ENCODE measurements around the gene MED9. TPM values are rescaled to one million over a fixed set of nuclear protein-coding genes. Genes with fewer than 3 reads are reported as not detected.
"Not testable (repeated sequence)": the region's sequence is repeated elsewhere in the genome, so short reads cannot be mapped to it uniquely, and the experiment has no call there.

MED9 gene
- total RNA-seq, 4 donors from 2014 or later = 8.3 to 14.4 (median 11.4) TPM

- Histone ChIP-seq H3K27me3 (peaks cover 0 to 21% (median 0%) of the 10 kb centered on the region in 4 donors), H3K9me3 (no peaks in the 10 kb centered on the region), H3K4me1 (no peaks in the 10 kb centered on the region), H3K27ac (replicated peaks in 1 of 4) (no peak overlapping the region), H3K4me3 (no peak overlapping the region), H3K36me3 (no peaks in the 10 kb centered on the region)
- WGBS = 88% methylated on average over 4 of the region's 4 CpGs
- DNase-seq (ENCODE audit: extremely low spot score) = no peak
- intact Hi-C loops (cut with DNase I) = no loop called here
- TF ChIP-seq POLR2AphosphoS5 (IDR thresholded peaks at IDR 0.05) = no peak
- no peak for TF ChIP-seq EP300 (IDR thresholded peaks at IDR 0.05)
- no peak for TF ChIP-seq POLR2A (IDR thresholded peaks at IDR 0.05; ENCODE audit: low read depth)
- no peak for TF ChIP-seq CTCF (IDR thresholded peaks at IDR 0.05)
Measured at GRCh38 chr17:17460038-17460437, 16.8 kb upstream of the MED9 start.

- no peaks in the 10 kb centered on the region for H3K36me3 ChIP-seq
- intact Hi-C loops (cut with DNase I) = no loop called here
- no peak overlapping the region for H3K4me3 ChIP-seq
- H3K4me1 ChIP-seq = no peaks in the 10 kb centered on the region
- 82% methylated on average over 9 of the region's 15 CpGs for WGBS
- H3K27me3 ChIP-seq = peaks cover 0 to 23% (median 0%) of the 10 kb centered on the region in 4 donors
- TF ChIP-seq CTCF (IDR thresholded peaks at IDR 0.05) = no peak
- no peak for TF ChIP-seq POLR2AphosphoS5 (IDR thresholded peaks at IDR 0.05)
- no peak for TF ChIP-seq POLR2A (IDR thresholded peaks at IDR 0.05; ENCODE audit: low read depth)
- TF ChIP-seq EP300 (IDR thresholded peaks at IDR 0.05) = no peak
- H3K27ac ChIP-seq (replicated peaks in 1 of 4) = no peak overlapping the region
- H3K9me3 ChIP-seq = no peaks in the 10 kb centered on the region
- no peak for DNase-seq (ENCODE audit: extremely low spot score)
Measured at GRCh38 chr17:17462048-17462824, 14.6 kb upstream of the MED9 start.

- no peaks in the 10 kb centered on the region for H3K4me1 ChIP-seq
- no peak overlapping the region for H3K27ac ChIP-seq (replicated peaks in 1 of 4)
- no peak for DNase-seq (ENCODE audit: extremely low spot score)
- H3K36me3 ChIP-seq = no peaks in the 10 kb centered on the region
- WGBS = 84% methylated on average over 6 of the region's 6 CpGs
- intact Hi-C loops (cut with DNase I) = no loop called here
- peaks cover 0 to 38% (median 0%) of the 10 kb centered on the region in 4 donors for H3K27me3 ChIP-seq
- no peak for TF ChIP-seq CTCF (IDR thresholded peaks at IDR 0.05)
- no peak overlapping the region for H3K4me3 ChIP-seq
- H3K9me3 ChIP-seq = no peaks in the 10 kb centered on the region
Measured at GRCh38 chr17:17463821-17464220, 13.0 kb upstream of the MED9 start.

GRCh38 chr17:17465878-17466277, 10.9 kb upstream of the MED9 start:
- intact Hi-C loops (cut with DNase I); H3K27ac ChIP-seq (replicated peaks in 1 of 4); H3K9me3 ChIP-seq; DNase-seq (ENCODE audit: extremely low spot score); H3K4me1 ChIP-seq; H3K36me3 ChIP-seq; H3K4me3 ChIP-seq: not testable (repeated sequence)
- WGBS = 63% methylated on average over 1 of the region's 1 CpG
- H3K27me3 ChIP-seq = peaks cover 0 to 57% (median 0%) of the 10 kb centered on the region in 4 donors

- DNase-seq (ENCODE audit: extremely low spot score) = no peak
- Histone ChIP-seq H3K36me3 (no peaks in the 10 kb centered on the region), H3K9me3 (no peaks in the 10 kb centered on the region), H3K27ac (replicated peaks in 1 of 4) (no peak overlapping the region), H3K27me3 (peaks cover 0 to 63% (median 0%) of the 10 kb centered on the region in 4 donors), H3K4me1 (no peaks in the 10 kb centered on the region), H3K4me3 (no peak overlapping the region)
- TF ChIP-seq POLR2A (IDR thresholded peaks at IDR 0.05; ENCODE audit: low read depth) = no peak
- no peak for TF ChIP-seq CTCF (IDR thresholded peaks at IDR 0.05)
- TF ChIP-seq POLR2AphosphoS5 (IDR thresholded peaks at IDR 0.05) = no peak
- TF ChIP-seq EP300 (IDR thresholded peaks at IDR 0.05) = no peak
- WGBS = 58% methylated on average over 5 of the region's 5 CpGs
- intact Hi-C loops (cut with DNase I) = no loop called here
Measured at GRCh38 chr17:17466511-17466910, 10.3 kb upstream of the MED9 start.

Data from esophagus muscularis mucosa (tissue), 4 donors.